Omental fat pad (tissue), 4 donors: ENCODE measurements around the gene SLC25A24. TPM values are rescaled to one million over a fixed set of nuclear protein-coding genes. Genes with fewer than 3 reads are reported as not detected.
A peak's percentile ranks its signal among the peaks of the same experiment; 100 is the strongest.
"Not testable (repeated sequence)": the region's sequence is repeated elsewhere in the genome, so short reads cannot be mapped to it uniquely, and the experiment has no call there.

Experiments
- ATAC-seq: fragments of 150-250 bp; one replicate; pipeline ENCODE4 v1.9.1; 2016; ENCODE audit warnings: mild to moderate bottlenecking, moderate library complexity; ENCODE audit not compliant: low FRiP score
- DNase-seq: peaks from one replicate; pipeline ENCODE4 v3.0.0-alpha.2; 2019; ENCODE audit warnings: low spot score
- total RNA-seq, 4 donors: library from RNA; depleted of rRNA; stranded (reverse); fragments of >200 nt; gene quantifications; one replicate each; pipeline ENCODE4 v1.1.0, GENCODE V29; 2016
- TF ChIP-seq, protein P1 (sequence below), 3 donors: fragments of 450-650 bp; IDR thresholded peaks; one replicate each; pipeline ENCODE4 v1.5.1; 2016 to 2017; ENCODE audit warnings: antibody characterized with exemption in 3 of 3, mild to moderate bottlenecking in 3 of 3, moderate library complexity in 2 of 3

Gene SLC25A24
- total RNA-seq, 4 donors from 2014 or later, result 25.8 to 46.0 (median 41.6) TPM

DNA sequence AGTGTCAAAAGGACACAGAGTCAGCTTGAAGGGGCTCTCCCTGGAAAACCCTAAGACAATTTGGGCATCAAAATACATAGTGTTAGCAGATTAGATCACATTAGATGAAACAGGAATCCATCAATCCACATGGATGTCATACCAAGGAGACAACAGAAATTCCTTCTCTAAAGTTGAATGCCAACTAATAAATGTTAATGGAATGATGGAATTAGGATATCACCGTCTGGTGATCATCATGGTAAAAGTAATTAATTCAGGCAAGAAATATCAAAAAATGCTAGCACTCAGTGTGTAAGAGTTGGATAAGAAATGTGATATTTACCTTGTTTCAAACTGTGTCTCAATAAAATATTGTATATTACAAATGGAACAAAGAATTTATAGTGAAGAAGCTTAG, 10.9 kb upstream of the SLC25A24 start:
- DNase-seq, result no peak
- ATAC-seq, result no peak
- TF ChIP-seq, protein P1, sequence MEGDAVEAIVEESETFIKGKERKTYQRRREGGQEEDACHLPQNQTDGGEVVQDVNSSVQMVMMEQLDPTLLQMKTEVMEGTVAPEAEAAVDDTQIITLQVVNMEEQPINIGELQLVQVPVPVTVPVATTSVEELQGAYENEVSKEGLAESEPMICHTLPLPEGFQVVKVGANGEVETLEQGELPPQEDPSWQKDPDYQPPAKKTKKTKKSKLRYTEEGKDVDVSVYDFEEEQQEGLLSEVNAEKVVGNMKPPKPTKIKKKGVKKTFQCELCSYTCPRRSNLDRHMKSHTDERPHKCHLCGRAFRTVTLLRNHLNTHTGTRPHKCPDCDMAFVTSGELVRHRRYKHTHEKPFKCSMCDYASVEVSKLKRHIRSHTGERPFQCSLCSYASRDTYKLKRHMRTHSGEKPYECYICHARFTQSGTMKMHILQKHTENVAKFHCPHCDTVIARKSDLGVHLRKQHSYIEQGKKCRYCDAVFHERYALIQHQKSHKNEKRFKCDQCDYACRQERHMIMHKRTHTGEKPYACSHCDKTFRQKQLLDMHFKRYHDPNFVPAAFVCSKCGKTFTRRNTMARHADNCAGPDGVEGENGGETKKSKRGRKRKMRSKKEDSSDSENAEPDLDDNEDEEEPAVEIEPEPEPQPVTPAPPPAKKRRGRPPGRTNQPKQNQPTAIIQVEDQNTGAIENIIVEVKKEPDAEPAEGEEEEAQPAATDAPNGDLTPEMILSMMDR (IDR thresholded peaks at IDR 0.05), result no peak

DNA sequence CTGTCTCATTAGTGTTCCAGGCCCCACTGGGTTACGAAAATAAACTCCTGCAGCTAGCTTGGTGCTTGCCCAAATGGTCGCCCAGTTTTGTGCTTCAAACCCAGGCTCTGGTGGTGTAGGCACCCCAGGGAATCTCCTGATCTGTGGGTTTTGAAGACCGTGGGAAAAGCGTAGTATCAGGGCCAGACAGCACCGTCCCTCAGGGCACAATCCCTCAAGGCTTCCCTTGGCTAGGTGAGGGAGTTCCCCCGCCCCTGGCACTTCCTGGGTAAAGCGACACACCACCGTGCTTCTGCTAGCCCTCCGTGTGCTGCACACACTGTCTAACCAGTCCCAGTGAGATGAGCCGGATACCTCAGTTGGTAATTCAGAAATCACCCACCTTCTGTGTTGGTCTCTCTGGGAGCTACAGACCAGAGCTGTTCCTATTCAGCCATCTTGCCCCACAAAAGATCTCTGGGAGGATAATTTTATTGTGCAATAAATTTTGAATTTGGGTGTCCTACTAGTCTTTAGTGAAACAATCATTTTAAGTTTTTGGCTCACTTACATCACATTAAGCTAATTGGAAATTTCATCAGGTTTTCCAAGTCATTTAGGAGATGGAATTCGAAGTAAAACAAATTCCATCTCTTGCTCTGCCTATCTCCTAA, 9.4 kb upstream of the SLC25A24 start:
- TF ChIP-seq, protein P1 (IDR thresholded peaks at IDR 0.05), result no peak
- ATAC-seq, result no peak
- DNase-seq, result no peak

DNA sequence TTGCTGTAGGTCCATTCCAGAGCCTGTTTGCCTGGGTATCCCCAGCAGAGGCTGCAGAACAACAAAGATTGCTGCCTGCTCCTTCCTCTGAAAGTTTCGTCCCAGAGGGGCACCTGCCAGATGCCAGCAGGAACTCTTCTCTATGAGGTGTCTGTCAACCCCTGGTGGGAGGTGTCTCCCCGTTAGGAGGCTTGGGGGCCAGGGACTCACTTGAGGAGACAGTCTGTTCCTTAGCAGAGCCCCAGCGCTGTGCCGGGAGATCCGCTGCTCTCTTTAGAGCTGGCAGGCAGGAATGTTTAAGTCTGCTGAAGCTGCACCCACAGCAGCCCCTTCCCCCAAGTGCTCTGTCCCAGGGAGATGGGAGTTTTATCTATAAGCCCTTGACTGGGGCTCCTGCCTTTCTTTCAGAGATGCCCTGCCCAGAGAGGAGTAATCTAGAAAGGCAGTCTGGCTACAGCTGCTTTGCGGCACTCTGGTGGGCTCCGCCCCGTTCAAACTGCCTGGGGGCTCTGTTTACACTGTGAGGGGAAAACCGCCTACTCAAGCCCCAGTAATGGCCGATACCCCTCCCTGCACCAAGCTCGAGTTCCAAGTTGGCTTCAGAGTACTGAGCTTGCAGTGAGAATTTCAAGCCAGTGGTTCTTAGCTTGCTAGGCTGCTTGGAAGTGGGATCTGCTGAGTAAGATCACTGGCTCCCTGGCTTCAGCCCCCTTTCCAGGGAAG, 8.7 kb upstream of the SLC25A24 start:
- DNase-seq, result no peak
- TF ChIP-seq, protein P1 (IDR thresholded peaks at IDR 0.05), result no peak
- no peak for ATAC-seq

DNA sequence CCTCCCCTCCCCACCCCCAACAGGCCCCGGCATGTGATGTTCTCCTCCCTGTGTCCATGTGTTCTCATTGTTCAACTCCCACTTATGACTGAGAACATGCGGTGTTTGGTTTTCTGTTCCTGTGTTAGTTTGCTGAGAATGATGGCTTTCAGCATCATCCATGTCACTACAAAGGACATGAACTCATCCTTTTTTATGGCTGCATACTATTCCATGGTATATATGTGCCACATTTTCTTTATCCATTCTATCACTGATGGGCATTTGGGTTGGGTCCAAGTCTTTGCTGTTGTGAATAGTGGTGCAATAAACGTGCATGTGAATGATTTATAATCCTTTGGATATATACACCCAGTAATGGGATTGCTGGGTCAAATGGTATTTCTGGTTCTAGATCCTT, 3.4 kb upstream of the SLC25A24 start:
- ATAC-seq, result not testable (repeated sequence)

DNA sequence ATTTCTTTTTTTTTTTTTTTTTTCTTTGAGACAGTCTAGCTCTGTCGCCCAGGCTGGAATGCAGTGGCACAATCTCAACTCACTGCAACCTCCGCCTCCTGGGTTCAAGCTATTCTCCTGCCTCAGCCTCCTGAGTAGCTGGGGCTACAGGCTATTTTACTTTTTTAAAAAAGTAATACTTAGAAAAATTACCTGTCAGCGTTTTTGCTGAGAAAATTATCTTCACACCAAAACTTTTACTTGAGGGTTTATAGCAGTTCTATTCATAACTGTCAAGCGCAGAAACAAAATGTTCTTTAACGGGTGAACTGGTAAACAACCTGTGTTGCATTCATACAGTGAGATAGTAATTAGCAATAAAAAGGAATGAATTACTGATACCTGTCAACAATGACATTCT, 1.5 kb upstream of the SLC25A24 start:
- no peak for DNase-seq
- no peak for ATAC-seq
- TF ChIP-seq, protein P1 (IDR thresholded peaks at IDR 0.05), result no peak

More for the DNA sequence above, 3.4 kb upstream of the SLC25A24 start:
- not testable (repeated sequence) for DNase-seq

DNA sequence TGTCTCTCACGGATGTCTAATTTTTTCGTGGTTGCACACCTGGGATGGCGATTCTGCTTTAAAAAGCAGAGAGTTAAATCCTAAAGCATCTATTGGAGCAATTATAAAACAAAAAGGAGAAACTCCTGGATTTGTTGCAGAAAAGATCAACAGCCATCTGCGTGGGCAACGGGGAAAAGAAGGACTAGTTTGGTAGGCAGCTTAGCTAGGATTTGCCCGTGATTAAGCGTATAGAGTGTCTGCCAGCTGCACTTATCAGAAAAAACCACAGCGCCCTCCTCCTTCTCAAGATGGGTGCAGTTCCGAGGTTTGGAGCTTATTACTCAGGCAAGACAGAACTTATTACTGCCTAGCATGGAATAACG, 526 bp upstream of the SLC25A24 start:
- ATAC-seq (peak; percentile 79), DNase-seq (no peak)
- TF ChIP-seq, protein P1 (IDR thresholded peaks at IDR 0.05), result no peak

DNA sequence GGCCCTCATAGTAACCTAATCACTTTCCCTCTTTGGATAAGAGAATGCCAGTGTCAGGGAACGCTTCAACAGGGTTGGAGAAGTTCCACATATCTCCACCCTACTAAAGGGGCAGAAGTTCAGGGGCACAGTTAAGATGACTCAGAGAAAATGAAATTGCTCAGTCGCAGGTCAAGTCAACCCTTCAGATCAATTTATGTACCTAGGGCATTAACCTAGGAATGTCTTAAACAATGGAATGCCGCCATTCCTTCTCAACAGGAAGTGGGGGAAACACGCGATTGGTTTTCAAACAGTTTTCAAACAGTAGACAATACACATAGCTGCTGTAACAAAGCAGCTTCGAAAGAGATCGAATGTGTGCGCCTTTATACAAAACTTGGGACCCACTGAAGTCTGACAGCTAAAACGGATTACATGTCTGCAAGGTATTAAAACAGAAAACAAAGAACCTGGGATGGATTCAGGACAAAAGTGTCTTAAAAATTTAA, 897 bp downstream of the SLC25A24 start:
- no peak for DNase-seq
- TF ChIP-seq, protein P1 (IDR thresholded peaks at IDR 0.05), result no peak
- peak; percentile 50 for ATAC-seq
